ENCODE measurements around the gene MRPS18B. TPM values are rescaled to one million over a fixed set of nuclear protein-coding genes. Genes with fewer than 3 reads are reported as not detected.
A peak's percentile ranks its signal among the peaks of the same experiment; 100 is the strongest.

Gene MRPS18B
- total and polyA plus RNA-seq, 3 donors from 2014 or later: 36.1 to 54.5 (median 49.5) TPM

GRCh38 chr6:30583921-30584320 lies 33.7 kb upstream of the MRPS18B start:
- 83 to 85% methylated on average over 5 of the region's 5 CpGs for WGBS, 2 donors
- TF ChIP-seq CTCF (IDR thresholded peaks at IDR 0.05): no peak
- TF ChIP-seq POLR2A (IDR thresholded peaks at IDR 0.05): no peak
- no peaks in the 10 kb centered on the region for H3K4me1 ChIP-seq
- no peaks in the 10 kb centered on the region for H3K27me3 ChIP-seq
- no peak for DNase-seq
- no peak overlapping the region for H3K4me3 ChIP-seq
- no peaks in the 10 kb centered on the region for H3K9me3 ChIP-seq
- intact Hi-C loops (cut with DNase I; ENCODE audit: low total_unique reads): no loop called here
- no peak overlapping the region for H3K27ac ChIP-seq
- H3K36me3 ChIP-seq (ENCODE audit: low read depth, missing control alignments): no peaks in the 10 kb centered on the region

- Histone ChIP-seq H3K27ac (no peak overlapping the region), H3K27me3 (no peaks in the 10 kb centered on the region), H3K4me1 (no peaks in the 10 kb centered on the region), H3K9me3 (no peaks in the 10 kb centered on the region), H3K4me3 (no peak overlapping the region), H3K36me3 (ENCODE audit: low read depth, missing control alignments) (no peaks in the 10 kb centered on the region)
- TF ChIP-seq CTCF (IDR thresholded peaks at IDR 0.05) (no peak), POLR2A (IDR thresholded peaks at IDR 0.05) (no peak)
- intact Hi-C loops (cut with DNase I; ENCODE audit: low total_unique reads): no loop called here
- DNase-seq: no peak
- 90 to 91% methylated on average over 14 to 15 of the region's 15 CpGs for WGBS, 2 donors
Observed at GRCh38 chr6:30589754-30590358, 27.8 kb upstream of the MRPS18B start.

GRCh38 chr6:30590509-30590908 lies 27.1 kb upstream of the MRPS18B start:
- no peaks in the 10 kb centered on the region for H3K27me3 ChIP-seq
- H3K36me3 ChIP-seq (ENCODE audit: low read depth, missing control alignments): no peaks in the 10 kb centered on the region
- DNase-seq: no peak
- H3K27ac ChIP-seq: peak overlapping the region in 1 of 2 donors; percentile 36
- no peaks in the 10 kb centered on the region for H3K4me1 ChIP-seq
- WGBS, 2 donors: 70 to 72% methylated on average over 8 of the region's 8 CpGs
- intact Hi-C loops (cut with DNase I; ENCODE audit: low total_unique reads): no loop called here
- no peak for TF ChIP-seq CTCF (IDR thresholded peaks at IDR 0.05)
- no peak for TF ChIP-seq POLR2A (IDR thresholded peaks at IDR 0.05)
- no peaks in the 10 kb centered on the region for H3K9me3 ChIP-seq
- no peak overlapping the region for H3K4me3 ChIP-seq

- no peak for DNase-seq
- intact Hi-C loops (cut with DNase I; ENCODE audit: low total_unique reads): no loop called here
- no peaks in the 10 kb centered on the region for H3K4me1 ChIP-seq
- TF ChIP-seq POLR2A (IDR thresholded peaks at IDR 0.05) (no peak), CTCF (IDR thresholded peaks at IDR 0.05) (no peak)
- H3K36me3 ChIP-seq (ENCODE audit: low read depth, missing control alignments): no peaks in the 10 kb centered on the region
- H3K9me3 ChIP-seq: no peaks in the 10 kb centered on the region
- H3K27ac ChIP-seq: peak overlapping the region in 1 of 2 donors; percentile 36
- 63 to 67% methylated on average over 1 of the region's 1 CpG for WGBS, 2 donors
- no peak overlapping the region for H3K4me3 ChIP-seq
- no peaks in the 10 kb centered on the region for H3K27me3 ChIP-seq
Observed at GRCh38 chr6:30591008-30591407, 26.6 kb upstream of the MRPS18B start.

GRCh38 chr6:30592287-30592686 lies 25.4 kb upstream of the MRPS18B start:
- no peak for DNase-seq
- 89 to 94% methylated on average over 1 of the region's 1 CpG for WGBS, 2 donors
- Histone ChIP-seq H3K9me3 (no peaks in the 10 kb centered on the region), H3K27me3 (no peaks in the 10 kb centered on the region), H3K4me1 (no peaks in the 10 kb centered on the region), H3K4me3 (no peak overlapping the region), H3K36me3 (ENCODE audit: low read depth, missing control alignments) (no peaks in the 10 kb centered on the region), H3K27ac (no peak overlapping the region)
- intact Hi-C loops (cut with DNase I; ENCODE audit: low total_unique reads): no loop called here
- TF ChIP-seq POLR2A (IDR thresholded peaks at IDR 0.05): no peak
- TF ChIP-seq CTCF (IDR thresholded peaks at IDR 0.05): no peak
